ENCODE data around the gene GALT. TPM values are rescaled to one million over a fixed set of nuclear protein-coding genes. Genes with fewer than 3 reads are reported as not detected.

The GALT gene
- total RNA-seq, 2 experiments from 2014 or later, result 62.5 to 90.9 TPM

- Histone ChIP-seq H3K4me3 (ENCODE audit: low read depth, low read length, poor library complexity, severe bottlenecking) (no peak overlapping the region), H3K79me2 (ENCODE audit: insufficient read depth, low read depth, low read length) (peaks cover 7% of the 10 kb centered on the region; the same call in 1 of the 2 replicates), H3K4me2 (ENCODE audit: low read length) (no peak overlapping the region), H3K9me3 (ENCODE audit: low read length) (no peaks in the 10 kb centered on the region), H3K4me1 (ENCODE audit: insufficient read depth, low read length, poor library complexity, severe bottlenecking) (peaks cover 9% of the 10 kb centered on the region), H3K9me2 (ENCODE audit: insufficient read depth, low read length) (no peaks in the 10 kb centered on the region), H4K20me1 (ENCODE audit: insufficient read depth, low read length) (no peaks in the 10 kb centered on the region), H2AFZ (ENCODE audit: low read length) (no peak overlapping the region), H3K36me3 (ENCODE audit: insufficient read depth, low read length) (peaks cover 10% of the 10 kb centered on the region; the same call in 1 of the 2 replicates), H3K27ac (ENCODE audit: low read depth, low read length, poor library complexity, severe bottlenecking) (no peak overlapping the region)
- POLR2A ChIA-PET, result interaction anchor here (0.5 to 1.5 kb wide), 2 partner anchors 31 to 435 kb away, joined by 3 to 4 read pairs; partner anchors contain the start of gene SIGMAR1
- intact Hi-C loops (cut with micrococcal nuclease; ENCODE audit: unreplicated experiment), result no loop called here
- no TSS peak for BruUV-seq (replicated peaks)
- DNase-seq (ENCODE audit: low spot score), result no peak
- CTCF ChIA-PET (ENCODE audit: unreplicated experiment), result interaction anchor here (0.8 kb wide), 1 partner anchor 41 kb away, joined by 3 read pairs; no protein-coding TSS in a partner anchor
- TF ChIP-seq, protein P1, sequence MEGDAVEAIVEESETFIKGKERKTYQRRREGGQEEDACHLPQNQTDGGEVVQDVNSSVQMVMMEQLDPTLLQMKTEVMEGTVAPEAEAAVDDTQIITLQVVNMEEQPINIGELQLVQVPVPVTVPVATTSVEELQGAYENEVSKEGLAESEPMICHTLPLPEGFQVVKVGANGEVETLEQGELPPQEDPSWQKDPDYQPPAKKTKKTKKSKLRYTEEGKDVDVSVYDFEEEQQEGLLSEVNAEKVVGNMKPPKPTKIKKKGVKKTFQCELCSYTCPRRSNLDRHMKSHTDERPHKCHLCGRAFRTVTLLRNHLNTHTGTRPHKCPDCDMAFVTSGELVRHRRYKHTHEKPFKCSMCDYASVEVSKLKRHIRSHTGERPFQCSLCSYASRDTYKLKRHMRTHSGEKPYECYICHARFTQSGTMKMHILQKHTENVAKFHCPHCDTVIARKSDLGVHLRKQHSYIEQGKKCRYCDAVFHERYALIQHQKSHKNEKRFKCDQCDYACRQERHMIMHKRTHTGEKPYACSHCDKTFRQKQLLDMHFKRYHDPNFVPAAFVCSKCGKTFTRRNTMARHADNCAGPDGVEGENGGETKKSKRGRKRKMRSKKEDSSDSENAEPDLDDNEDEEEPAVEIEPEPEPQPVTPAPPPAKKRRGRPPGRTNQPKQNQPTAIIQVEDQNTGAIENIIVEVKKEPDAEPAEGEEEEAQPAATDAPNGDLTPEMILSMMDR (conservative IDR thresholded peaks at IDR 0.05; ENCODE audit: low read length), result no peak
- TF ChIP-seq EZH2phosphoT487 (IDR thresholded peaks at IDR 0.05; ENCODE audit: borderline replicate concordance, low read depth, low read length), result no peak
Measured at GRCh38 chr9:34606190-34606589, 40.3 kb upstream of the GALT start.

- CTCF ChIA-PET (ENCODE audit: unreplicated experiment), result interaction anchor here (0.8 kb wide), 1 partner anchor 40 kb away, joined by 3 read pairs; no protein-coding TSS in a partner anchor
Measured at GRCh38 chr9:34606905-34607304, 39.6 kb upstream of the GALT start.

DNA sequence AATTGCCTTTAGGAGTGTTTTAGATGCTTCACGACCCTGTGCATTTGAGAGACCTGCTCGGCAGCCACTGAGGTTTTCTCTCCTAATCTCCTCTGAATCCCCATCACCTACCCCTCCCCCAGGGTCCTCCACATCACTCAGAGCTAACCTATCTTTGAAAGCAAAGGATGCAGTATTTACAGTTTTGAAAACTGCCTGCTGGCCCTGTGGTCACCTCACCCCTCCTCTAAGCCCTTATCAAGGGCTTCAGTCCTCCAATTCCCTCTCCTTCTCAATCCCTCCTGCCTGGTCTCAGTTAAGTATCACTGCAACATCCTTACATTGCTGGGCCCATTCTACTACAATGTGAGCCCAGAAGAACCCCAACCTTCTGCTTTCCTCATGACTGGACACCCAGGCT is 39.1 kb upstream of the GALT start:
- no TSS peak for BruUV-seq (replicated peaks)
- Histone ChIP-seq H3K36me3 (ENCODE audit: insufficient read depth, low read length) (peaks cover 10% of the 10 kb centered on the region; the same call in 1 of the 2 replicates), H2AFZ (ENCODE audit: low read length) (no peak overlapping the region), H3K27ac (ENCODE audit: low read depth, low read length, poor library complexity, severe bottlenecking) (no peak overlapping the region), H4K20me1 (ENCODE audit: insufficient read depth, low read length) (no peaks in the 10 kb centered on the region), H3K4me3 (ENCODE audit: low read depth, low read length, poor library complexity, severe bottlenecking) (no peak overlapping the region), H3K4me1 (ENCODE audit: insufficient read depth, low read length, poor library complexity, severe bottlenecking) (peaks cover 13% of the 10 kb centered on the region), H3K4me2 (ENCODE audit: low read length) (no peak overlapping the region), H3K9me3 (ENCODE audit: low read length) (no peaks in the 10 kb centered on the region), H3K9me2 (ENCODE audit: insufficient read depth, low read length) (no peaks in the 10 kb centered on the region), H3K79me2 (ENCODE audit: insufficient read depth, low read depth, low read length) (peaks cover 11% of the 10 kb centered on the region; the same call in 1 of the 2 replicates)
- TF ChIP-seq, protein P1 (conservative IDR thresholded peaks at IDR 0.05; ENCODE audit: low read length), result no peak
- TF ChIP-seq EZH2phosphoT487 (IDR thresholded peaks at IDR 0.05; ENCODE audit: borderline replicate concordance, low read depth, low read length), result no peak
- intact Hi-C loops (cut with micrococcal nuclease; ENCODE audit: unreplicated experiment), result no loop called here
- DNase-seq (ENCODE audit: low spot score), result no peak
- CTCF ChIA-PET (ENCODE audit: unreplicated experiment), result no interaction called here
- POLR2A ChIA-PET, result no interaction called here

More at GRCh38 chr9:34606905-34607304, 39.6 kb upstream of the GALT start:
- H3K4me3 ChIP-seq (ENCODE audit: low read depth, low read length, poor library complexity, severe bottlenecking), result no peak overlapping the region
- H4K20me1 ChIP-seq (ENCODE audit: insufficient read depth, low read length), result no peaks in the 10 kb centered on the region
- TF ChIP-seq EZH2phosphoT487 (IDR thresholded peaks at IDR 0.05; ENCODE audit: borderline replicate concordance, low read depth, low read length), result no peak
- TF ChIP-seq, protein P1 (conservative IDR thresholded peaks at IDR 0.05; ENCODE audit: low read length), result no peak
- no TSS peak for BruUV-seq (replicated peaks)
- no peaks in the 10 kb centered on the region for H3K9me3 ChIP-seq (ENCODE audit: low read length)
- no peaks in the 10 kb centered on the region for H3K9me2 ChIP-seq (ENCODE audit: insufficient read depth, low read length)
- POLR2A ChIA-PET, result interaction anchor here (0.5 kb wide), 1 partner anchor 436 kb away, joined by 4 read pairs; no protein-coding TSS in a partner anchor
- intact Hi-C loops (cut with micrococcal nuclease; ENCODE audit: unreplicated experiment), result no loop called here
- peaks cover 11% of the 10 kb centered on the region for H3K4me1 ChIP-seq (ENCODE audit: insufficient read depth, low read length, poor library complexity, severe bottlenecking)
- H3K36me3 ChIP-seq (ENCODE audit: insufficient read depth, low read length), result peaks cover 10% of the 10 kb centered on the region; the same call in 1 of the 2 replicates
- H2AFZ ChIP-seq (ENCODE audit: low read length), result no peak overlapping the region
- no peak overlapping the region for H3K27ac ChIP-seq (ENCODE audit: low read depth, low read length, poor library complexity, severe bottlenecking)
- peaks cover 11% of the 10 kb centered on the region; the same call in 1 of the 2 replicates for H3K79me2 ChIP-seq (ENCODE audit: insufficient read depth, low read depth, low read length)
- no peak for DNase-seq (ENCODE audit: low spot score)
- H3K4me2 ChIP-seq (ENCODE audit: low read length), result no peak overlapping the region
